Central memory CD4-positive, alpha-beta T cell (primary cell): ENCODE data around the gene IFIT2.
"Not testable (repeated sequence)": the region's sequence is repeated elsewhere in the genome, so short reads cannot be mapped to it uniquely, and the experiment has no call there.

Experiments
- DNase-seq: peaks from one replicate; pipeline ENCODE4 v3.0.0; 2022
- total RNA-seq, 3 experiments: gene quantifications; one replicate each; lab custom pipeline; 2026; lab: John Stamatoyannopoulos, UW

IFIT2 gene
- 9.6 to 70.0 (median 18.0) reads per million in 3 experiments for total RNA-seq

GRCh38 chr10:89301721-89302445 is at the start of gene IFIT2:
Gene IFIT2 (plus strand): TSS chr10:89302046. CDS start chr10:89302124, 78 bp downstream.
- DNase-seq = peak; percentile 61

GRCh38 chr10:89252225-89252585 is 49.6 kb upstream of the IFIT2 start:
- no peak for DNase-seq

GRCh38 chr10:89255091-89255579 is 46.7 kb upstream of the IFIT2 start:
- DNase-seq = not testable (repeated sequence)

GRCh38 chr10:89255793-89256192 is 46.1 kb upstream of the IFIT2 start:
- no peak for DNase-seq

- no peak for DNase-seq
These were observed 45.5 kb upstream of the IFIT2 start for GRCh38 chr10:89256340-89256739.

GRCh38 chr10:89256962-89257361 is 44.9 kb upstream of the IFIT2 start:
- DNase-seq = no peak

- no peak for DNase-seq
These were observed 44.3 kb upstream of the IFIT2 start for GRCh38 chr10:89257581-89257980.

GRCh38 chr10:89258881-89259280 is 43.0 kb upstream of the IFIT2 start:
- no peak for DNase-seq

- no peak for DNase-seq
These were observed 39.5 kb upstream of the IFIT2 start for GRCh38 chr10:89262086-89263051.

- no peak for DNase-seq
These were observed 38.8 kb upstream of the IFIT2 start for GRCh38 chr10:89263091-89263490.

- DNase-seq = no peak
These were observed 38.3 kb upstream of the IFIT2 start for GRCh38 chr10:89263531-89263930.

GRCh38 chr10:89266721-89267453 is 35.0 kb upstream of the IFIT2 start:
- DNase-seq = no peak

- DNase-seq = no peak
These were observed 32.3 kb upstream of the IFIT2 start for GRCh38 chr10:89269433-89270152.

GRCh38 chr10:89270153-89270483 is 31.7 kb upstream of the IFIT2 start:
- DNase-seq = no peak

- DNase-seq = no peak
These were observed 30.3 kb upstream of the IFIT2 start for GRCh38 chr10:89271532-89271931.

- no peak for DNase-seq
These were observed 28.2 kb upstream of the IFIT2 start for GRCh38 chr10:89273680-89274079.

GRCh38 chr10:89274928-89275327 is 26.9 kb upstream of the IFIT2 start:
- DNase-seq = no peak

- DNase-seq = no peak
These were observed 26.5 kb upstream of the IFIT2 start for GRCh38 chr10:89275383-89275782.

GRCh38 chr10:89278034-89278535 is 23.8 kb upstream of the IFIT2 start:
- no peak for DNase-seq

GRCh38 chr10:89278900-89279392 is 22.9 kb upstream of the IFIT2 start:
- DNase-seq = no peak

- DNase-seq = no peak
These were observed 22.4 kb upstream of the IFIT2 start for GRCh38 chr10:89279421-89279869.

- DNase-seq = no peak
These were observed 21.3 kb upstream of the IFIT2 start for GRCh38 chr10:89280508-89280907.
